Posterior cingulate gyrus (tissue), 11 donors: ENCODE measurements around the gene SOS2.
A peak's percentile ranks its signal among the peaks of the same experiment; 100 is the strongest.
"Not testable (repeated sequence)": the region's sequence is repeated elsewhere in the genome, so short reads cannot be mapped to it uniquely, and the experiment has no call there.

ENCODE experiments used
- DNase-seq, 10 donors: peaks; one replicate each; pipeline versions ENCODE4 v3.0.0 to v3.0.0-alpha.2; 2020 to 2021; ENCODE audit warnings: mixed read lengths in 3 of 10
- intact Hi-C: fragments of 100-400 bp; cut with DNase I; formaldehyde crosslinking; loops from one replicate; pipeline ENCODE4 v1.15.1; 2023

Gene SOS2

DNA sequence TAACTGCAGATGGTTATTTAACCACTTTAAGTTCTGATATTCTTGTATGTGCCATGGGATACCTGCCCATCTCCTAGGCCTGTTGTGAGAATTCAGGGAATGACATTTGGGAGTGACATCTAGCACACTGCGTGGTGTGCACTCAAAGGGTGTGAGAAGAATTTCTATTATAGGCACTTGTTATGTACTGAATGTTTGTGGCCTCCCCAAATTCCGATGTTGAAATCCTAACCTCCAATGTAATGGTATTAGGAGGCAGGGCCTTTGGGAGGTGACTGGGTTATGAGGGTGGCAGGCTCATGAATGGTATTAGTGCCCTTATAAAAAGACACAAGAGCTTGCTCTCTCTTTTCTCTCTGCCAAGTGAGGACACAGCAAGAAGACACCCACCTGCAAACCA lies 142.6 kb downstream of the SOS2 start:
- DNase-seq = no peak
- intact Hi-C loops = loop anchor here (10.0 kb wide), 1 partner anchor 124 kb away; no protein-coding TSS in a partner anchor

DNA sequence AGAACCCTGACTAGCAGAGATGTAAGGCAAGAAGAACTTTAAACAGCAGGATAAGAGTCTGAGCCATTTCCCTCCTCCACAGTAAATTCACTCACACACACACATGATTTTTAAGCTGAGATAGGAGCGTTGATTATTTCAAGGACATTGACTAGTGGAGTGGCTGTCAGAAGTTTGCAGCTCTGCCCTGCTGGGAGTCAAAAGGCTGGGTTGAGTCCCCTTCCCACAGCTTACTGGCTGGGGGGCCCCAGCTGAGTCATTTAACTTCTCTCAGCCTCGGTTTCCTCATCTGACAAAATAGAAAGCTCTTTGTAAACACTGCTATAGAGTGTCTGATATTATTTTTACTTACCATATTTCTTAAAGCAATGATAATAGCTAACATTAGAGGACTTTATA lies 143.3 kb downstream of the SOS2 start:
- no peak for DNase-seq
- intact Hi-C loops = loop anchor here (10.0 kb wide), 1 partner anchor 123 kb away; no protein-coding TSS in a partner anchor

DNA sequence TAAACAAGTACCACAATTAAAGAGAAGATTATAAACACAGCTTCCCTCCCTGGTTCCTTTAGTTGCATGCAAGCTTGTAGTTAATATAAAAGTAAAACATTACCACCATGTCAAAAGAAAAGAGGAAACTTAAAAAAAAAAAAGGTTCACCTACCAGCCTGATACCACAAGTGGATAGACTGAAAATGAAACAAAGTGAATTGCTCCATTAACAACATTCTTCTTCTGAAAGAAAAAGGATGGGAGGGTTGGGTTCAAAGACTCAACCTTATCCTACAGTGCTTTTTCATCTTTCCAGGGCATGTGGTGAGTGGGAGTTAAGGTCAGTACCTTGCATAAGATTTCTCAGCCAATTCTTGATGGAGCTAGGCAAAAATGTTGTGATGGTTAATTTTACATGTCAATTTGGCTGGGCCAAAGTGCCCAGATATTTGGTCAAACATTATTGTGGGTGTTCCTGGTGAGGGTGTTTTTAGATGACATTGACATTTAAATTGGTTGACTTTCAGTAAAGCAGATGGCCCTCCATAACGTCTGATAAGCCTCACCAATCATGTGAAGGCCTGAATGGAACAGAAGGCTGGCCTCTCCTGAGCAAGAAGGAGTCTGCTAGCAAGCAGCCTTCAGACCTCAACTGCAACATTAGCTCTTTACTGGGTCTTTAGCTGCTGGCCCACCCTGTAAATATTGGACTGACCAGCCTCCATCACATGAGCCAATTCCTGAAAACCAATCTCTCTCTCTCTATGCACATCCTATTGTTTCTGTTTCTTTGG lies 143.8 kb downstream of the SOS2 start:
- intact Hi-C loops = loop anchor here (10.0 kb wide), 1 partner anchor 123 kb away; no protein-coding TSS in a partner anchor
- no peak for DNase-seq

DNA sequence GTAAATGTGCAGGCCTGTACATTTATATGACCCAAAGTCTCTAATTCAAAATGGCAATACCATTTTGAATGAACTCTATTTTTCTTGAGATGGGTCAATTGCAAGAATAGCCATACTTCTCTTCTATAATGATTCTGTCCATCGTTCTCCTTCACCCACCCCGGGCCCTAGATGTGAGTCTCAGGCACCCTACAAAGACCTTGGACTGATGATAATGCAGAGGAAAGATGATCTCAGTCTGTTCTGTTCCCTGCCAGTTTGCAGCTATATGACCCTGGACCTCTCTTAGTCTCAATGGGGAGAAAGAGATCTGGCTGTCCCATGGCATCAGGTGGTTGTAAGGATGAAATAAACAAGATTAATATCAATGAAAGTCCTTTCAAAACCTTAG lies 145.1 kb downstream of the SOS2 start:
- intact Hi-C loops = loop anchor here (10.0 kb wide), 1 partner anchor 122 kb away; no protein-coding TSS in a partner anchor
- DNase-seq = no peak

DNA sequence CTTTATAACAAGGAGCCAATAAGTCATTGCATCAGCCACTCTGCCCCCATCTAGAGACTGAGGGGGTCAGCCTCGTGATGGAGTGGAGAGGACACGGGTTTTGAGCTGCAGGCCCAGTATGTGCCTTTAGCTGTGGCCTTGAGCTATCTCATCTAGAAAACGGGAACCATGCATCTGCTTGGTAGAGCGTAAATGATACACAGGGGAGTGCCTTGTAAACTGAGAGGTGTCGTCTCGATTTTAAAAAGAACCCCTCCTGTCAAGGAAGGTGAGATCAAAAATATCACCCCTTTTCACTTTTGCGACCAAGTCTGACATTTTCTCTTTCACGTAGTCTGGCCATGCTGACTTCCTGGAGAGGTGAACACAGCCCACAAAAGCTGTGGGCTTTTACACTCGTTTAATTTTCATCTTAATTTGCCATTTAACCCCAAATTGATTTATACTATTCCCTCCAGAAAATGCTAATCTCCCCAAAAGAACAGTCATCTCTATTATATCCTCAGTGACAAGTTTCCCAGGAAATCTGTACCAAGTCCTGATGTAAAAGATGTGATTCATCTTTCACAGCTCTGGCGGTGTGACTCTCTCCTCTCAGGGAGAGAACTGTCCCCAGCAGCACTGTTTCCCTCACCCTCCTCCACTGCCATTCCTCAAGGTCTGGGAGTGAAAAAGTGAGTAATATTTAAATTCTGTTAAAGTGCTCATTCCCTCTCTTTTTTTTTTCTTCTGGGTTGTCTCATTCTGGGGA lies 145.6 kb downstream of the SOS2 start:
- peak in 5 of 10 donors; percentile 22 to 85 (median 68) for DNase-seq

GRCh38 chr14:50084666-50085065 lies 146.7 kb downstream of the SOS2 start:
- DNase-seq = no peak
- intact Hi-C loops = loop anchor here (10.0 kb wide), 1 partner anchor 120 kb away; no protein-coding TSS in a partner anchor

More for the DNA sequence above, 145.6 kb downstream of the SOS2 start:
- intact Hi-C loops = loop anchor here (10.0 kb wide), 1 partner anchor 121 kb away; no protein-coding TSS in a partner anchor

- intact Hi-C loops = loop anchor here (10.0 kb wide), 1 partner anchor 119 kb away; no protein-coding TSS in a partner anchor
- DNase-seq = peak in 4 of 10 donors; percentile 21 to 82 (median 50)
Measured at GRCh38 chr14:50083467-50084337, 147.7 kb downstream of the SOS2 start.

GRCh38 chr14:50082784-50083466 lies 148.5 kb downstream of the SOS2 start:
- intact Hi-C loops = loop anchor here (10.0 kb wide), 1 partner anchor 118 kb away; no protein-coding TSS in a partner anchor
- peak in 3 of 10 donors; percentile 32 to 83 (median 74) for DNase-seq

- no peak for DNase-seq
- intact Hi-C loops = loop anchor here (10.0 kb wide), 1 partner anchor 118 kb away; no protein-coding TSS in a partner anchor
Measured at GRCh38 chr14:50082308-50082742, 149.1 kb downstream of the SOS2 start.

GRCh38 chr14:50079103-50079502 lies 152.3 kb downstream of the SOS2 start:
- DNase-seq, intact Hi-C loops: not testable (repeated sequence)

DNA sequence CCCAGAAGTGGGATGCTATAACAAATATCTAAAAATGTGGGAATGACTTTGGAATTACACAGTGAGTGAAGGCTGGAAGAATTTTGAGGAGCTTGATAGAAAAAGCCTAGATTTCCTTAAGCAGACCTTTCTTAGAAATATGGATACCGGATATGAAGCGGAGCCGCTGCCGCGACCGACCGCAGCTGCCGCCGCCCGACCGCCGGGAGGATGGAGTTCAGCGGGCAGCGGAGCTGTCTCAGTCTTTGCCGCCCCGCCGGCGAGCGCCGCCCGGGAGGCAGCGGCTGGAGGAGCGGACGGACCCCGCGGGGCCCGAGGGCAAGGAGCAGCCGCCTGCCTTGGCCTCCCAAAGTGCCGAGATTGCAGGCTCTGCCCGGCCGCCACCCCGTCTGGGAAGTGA lies 157.7 kb downstream of the SOS2 start:
- intact Hi-C loops, DNase-seq: not testable (repeated sequence)

GRCh38 chr14:50072395-50072794 lies 159.0 kb downstream of the SOS2 start:
- intact Hi-C loops = no loop called here

GRCh38 chr14:50070840-50071548 lies 160.4 kb downstream of the SOS2 start:
- DNase-seq = no peak
- intact Hi-C loops = no loop called here

More at GRCh38 chr14:50072395-50072794, 159.0 kb downstream of the SOS2 start:
- no peak for DNase-seq

GRCh38 chr14:50070230-50070629 lies 161.1 kb downstream of the SOS2 start:
- intact Hi-C loops = no loop called here
- no peak for DNase-seq

GRCh38 chr14:50069325-50069724 lies 162.1 kb downstream of the SOS2 start:
- intact Hi-C loops = no loop called here
- DNase-seq = no peak

DNA sequence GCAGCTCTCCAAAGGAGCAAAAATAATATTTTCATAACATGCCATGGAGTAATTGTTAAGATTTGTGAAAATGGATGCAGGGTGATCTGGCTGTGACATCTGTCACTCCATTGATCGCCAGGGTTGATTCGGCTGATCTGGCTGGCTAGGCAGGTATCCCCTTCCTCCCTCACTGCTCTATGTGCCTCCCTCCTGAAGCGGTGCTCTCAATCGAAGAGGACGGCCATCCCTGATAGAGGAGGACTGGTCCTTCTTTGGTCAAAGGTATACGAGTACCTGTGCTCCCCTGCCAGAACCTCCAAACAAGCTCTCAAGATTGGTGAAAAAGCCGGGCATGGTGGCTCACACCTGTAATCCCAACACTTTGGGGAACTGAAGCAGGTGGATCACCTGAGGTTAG lies 162.9 kb downstream of the SOS2 start:
- DNase-seq = no peak
- intact Hi-C loops = no loop called here

- no peak for DNase-seq
- intact Hi-C loops = no loop called here
Measured at GRCh38 chr14:50067723-50068495, 163.5 kb downstream of the SOS2 start.
